Measurements from ENCODE around the gene PPFIBP1. TPM values are rescaled to one million over a fixed set of nuclear protein-coding genes. Genes with fewer than 3 reads are reported as not detected.
A peak's percentile ranks its signal among the peaks of the same experiment; 100 is the strongest.

PPFIBP1 gene
- total and polyA plus RNA-seq, 9 of the 15 experiments (the other 6 are each of a cell fraction or from before 2014, with no cell fraction given) = 0.46 to 3.5 (median 1.8) TPM

- TF ChIP-seq SMC3 (conservative IDR thresholded peaks at IDR 0.05; ENCODE audit: insufficient read depth, low read depth, low read length) = 0 out of 2 replicates have a peak, but pooled peaks have one; percentile 27
- TF ChIP-seq CREB1 (IDR thresholded peaks at IDR 0.05) = no peak
- TF ChIP-seq CREB1 (CRISPR knock-in tag; IDR thresholded peaks at IDR 0.05) = no peak
- TF ChIP-seq PTRF (tag; IDR thresholded peaks at IDR 0.05) = no peak
- no peak for TF ChIP-seq HOMEZ (CRISPR knock-in tag; IDR thresholded peaks at IDR 0.05)
- no peak for TF ChIP-seq MAX (CRISPR knock-in tag; IDR thresholded peaks at IDR 0.05)
- peak; percentile 59 to 72 (median 71) for TF ChIP-seq CTCF (IDR thresholded peaks at IDR 0.05 in 2 of 3, conservative IDR thresholded peaks at IDR 0.05 in 1 of 3; ENCODE audit: insufficient read depth in 2 of 3, low read depth in 1 of 3, low read length in 3 of 3)
- peak; percentile 63 to 72 for TF ChIP-seq RAD21 (CRISPR knock-in tag; conservative IDR thresholded peaks at IDR 0.05 in 1 of 2, IDR thresholded peaks at IDR 0.05 in 1 of 2)
- TF ChIP-seq PBX2 (CRISPR knock-in tag; IDR thresholded peaks at IDR 0.05; ENCODE audit: low read depth) = no peak
- TF ChIP-seq PBX2 (tag; conservative IDR thresholded peaks at IDR 0.05; ENCODE audit: low read depth) = 0 out of 2 replicates have a peak, but pooled peaks have one; percentile 13
Measured at GRCh38 chr12:27652174-27652763, 128.3 kb downstream of the PPFIBP1 start (continued).

Data from K562 (cell line).